Activated gamma-delta T cell treated with anti-CD3 and anti-CD28 coated beads, Interleukin-2, amount 50 U/mL, for 16 hours (primary cell): ENCODE data around the gene SERPING1.

ENCODE experiments used
- DNase-seq: peaks from one replicate; pipeline ENCODE4 v3.0.0-alpha.2; 2020; ENCODE audit warnings: low read depth

The SERPING1 gene

DNA sequence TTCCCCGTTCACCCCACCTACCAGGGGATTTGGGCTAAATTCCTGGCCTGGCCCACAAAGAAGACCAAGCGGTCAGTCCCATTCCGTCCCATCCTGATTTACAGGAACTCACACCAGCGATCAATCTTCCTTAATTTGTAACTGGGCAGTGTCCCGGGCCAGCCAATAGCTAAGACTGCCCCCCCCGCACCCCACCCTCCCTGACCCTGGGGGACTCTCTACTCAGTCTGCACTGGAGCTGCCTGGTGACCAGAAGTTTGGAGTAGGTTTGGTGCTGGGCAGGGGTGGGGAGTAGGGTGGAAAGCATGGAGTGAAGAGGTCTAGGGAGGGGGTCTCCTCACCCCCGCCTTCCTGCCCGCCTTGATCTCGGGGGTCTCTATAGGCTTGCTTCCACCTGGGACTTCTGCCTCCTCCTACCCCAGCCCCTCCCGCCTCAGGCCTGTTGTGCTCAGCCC, at the start of gene SERPING1:
TSS of gene SERPING1 (plus strand) at position 225 of the 455 bp plus-strand sequence. CDS start 586 bp downstream, outside the sequence.
- DNase-seq: no peak

DNA sequence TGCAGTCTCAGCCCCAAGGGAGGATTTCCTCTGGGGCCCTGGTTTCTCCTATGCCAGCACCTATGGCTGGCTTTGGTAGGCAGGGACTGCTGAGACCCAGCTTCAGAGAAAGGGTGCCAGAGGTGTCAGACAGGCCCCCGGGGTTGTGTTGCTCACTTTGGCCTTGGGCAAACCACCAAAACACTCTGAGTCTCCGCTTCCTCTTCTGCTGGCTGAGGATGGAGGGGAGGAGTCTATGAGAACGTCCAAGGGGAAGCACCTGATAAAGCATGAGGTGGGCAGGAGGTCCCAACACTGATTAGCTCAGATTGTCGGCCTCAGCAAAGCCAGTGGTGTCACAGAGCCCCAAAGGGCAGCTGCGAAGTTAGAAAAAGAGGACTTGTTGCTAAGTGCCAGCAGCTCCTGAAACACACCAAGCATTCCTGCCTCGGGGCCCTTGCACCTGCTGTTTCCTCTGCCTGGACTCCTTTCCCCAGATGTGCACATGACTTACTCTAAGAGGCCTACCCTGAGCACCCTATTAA, 49.6 kb upstream of the SERPING1 start:
- DNase-seq: no peak

DNA sequence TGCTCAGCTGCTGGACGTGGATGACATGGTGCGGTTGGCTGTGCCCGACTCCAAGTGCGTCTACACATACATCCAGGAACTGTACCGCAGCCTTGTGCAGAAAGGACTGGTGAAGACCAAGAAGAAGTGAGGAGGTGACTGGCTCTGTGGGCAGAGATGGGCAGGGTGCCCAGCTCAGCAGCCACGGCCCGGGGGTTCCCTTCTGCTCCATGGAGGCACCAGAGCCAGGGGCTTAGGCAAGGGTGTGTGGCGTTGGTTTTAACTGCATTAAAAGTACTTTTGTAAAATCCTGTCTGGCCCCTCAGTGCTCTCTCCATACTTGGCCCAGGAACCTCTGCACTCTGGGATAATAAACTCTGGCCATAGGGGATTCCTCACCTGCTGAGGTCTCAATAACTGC, 47.5 kb upstream of the SERPING1 start:
- DNase-seq: no peak

DNA sequence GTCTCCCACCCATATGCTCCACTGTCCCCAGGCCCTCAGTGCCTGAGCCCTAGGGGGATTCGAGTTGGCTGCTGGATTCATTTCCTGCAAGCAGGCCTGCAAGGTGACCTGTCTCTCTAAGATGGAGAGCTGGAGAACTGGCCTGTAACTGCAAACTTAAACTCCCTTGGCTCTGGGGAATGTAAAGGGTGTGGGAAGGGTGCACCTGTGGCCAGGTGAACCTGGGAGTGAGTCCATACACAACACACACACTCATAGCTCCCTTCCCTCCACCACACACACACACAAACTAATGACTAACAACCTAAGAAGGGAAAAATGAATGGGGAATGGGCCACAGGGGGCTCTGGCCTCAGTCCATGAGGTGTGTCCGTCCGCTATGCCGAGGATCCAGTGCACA, 45.5 kb upstream of the SERPING1 start:
- DNase-seq: no peak

DNA sequence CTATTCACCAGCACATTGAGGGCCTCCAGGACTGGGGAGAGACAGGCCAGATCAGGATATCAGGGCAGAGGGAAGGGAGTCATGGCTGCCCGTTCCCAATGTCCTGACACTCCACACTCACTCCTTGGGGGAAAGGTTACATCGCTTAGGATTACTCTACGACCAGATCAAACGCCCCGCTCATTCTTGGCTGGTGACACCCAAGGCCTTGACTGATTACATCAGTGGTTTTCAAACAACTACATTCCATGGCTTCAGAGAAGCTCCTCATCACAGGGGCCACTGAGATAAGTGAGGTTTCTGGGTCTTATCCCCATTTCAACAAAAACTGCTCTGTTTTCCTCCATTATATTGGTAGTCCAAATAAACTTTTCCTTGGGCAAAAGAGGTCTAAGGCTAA, 45.0 kb upstream of the SERPING1 start:
- no peak for DNase-seq

DNA sequence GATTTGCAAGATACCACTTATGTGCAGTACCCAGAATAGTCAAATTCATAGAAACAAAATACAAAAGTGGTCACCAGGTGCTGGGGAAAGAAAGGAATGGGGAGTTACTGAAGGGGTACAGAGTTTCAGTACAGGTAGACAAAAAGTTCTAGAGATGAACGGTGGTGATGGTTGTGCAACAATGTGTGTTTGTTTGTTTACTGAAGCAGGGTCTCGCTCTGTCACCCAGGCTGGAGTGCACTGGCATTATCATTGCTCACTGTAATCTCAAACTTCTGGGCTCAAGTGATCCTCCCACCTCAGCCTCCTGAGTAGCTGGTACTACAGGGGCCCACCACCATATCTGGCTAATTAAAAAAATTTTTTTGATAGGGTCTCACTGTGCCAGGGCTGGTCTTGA, 42.1 kb upstream of the SERPING1 start:
- DNase-seq: no peak

DNA sequence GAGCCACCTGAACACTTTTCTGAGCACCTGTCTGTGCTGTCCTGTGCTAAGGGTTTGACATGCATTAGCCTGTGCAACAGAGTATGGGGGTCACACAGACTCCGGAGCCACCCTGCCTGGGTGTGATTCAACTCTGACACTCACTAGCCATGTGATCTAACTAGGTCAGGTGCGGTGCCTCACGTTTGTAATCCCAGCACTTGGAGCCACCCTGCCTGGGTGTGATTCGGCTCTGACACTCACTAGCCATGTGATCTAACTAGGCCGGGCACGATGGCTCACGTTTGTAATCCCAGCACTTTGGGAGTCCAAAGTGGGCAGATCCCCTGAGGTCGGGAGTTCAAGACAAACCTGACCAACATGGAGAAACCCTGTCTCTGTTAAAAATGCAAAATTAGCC, 41.4 kb upstream of the SERPING1 start:
- no peak for DNase-seq

DNA sequence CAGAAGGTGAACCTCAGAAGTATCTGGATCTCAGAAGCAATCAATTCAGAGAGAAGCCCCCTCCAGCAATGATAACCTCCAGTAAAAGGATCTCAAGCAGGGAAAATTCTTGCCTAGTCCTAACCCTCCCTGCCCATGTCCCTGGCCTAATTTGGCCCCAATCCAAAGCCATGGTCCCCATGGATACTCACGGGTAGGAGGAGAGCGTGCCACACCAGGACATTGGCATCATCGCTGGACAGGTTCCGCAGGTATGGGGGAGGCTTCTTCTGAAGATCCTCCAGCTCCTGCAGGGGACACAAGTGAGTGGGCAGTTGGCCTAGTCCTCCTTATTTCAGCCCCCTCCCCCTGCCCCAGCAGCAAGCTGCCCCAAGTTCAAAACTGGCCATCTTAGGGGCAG, 37.3 kb upstream of the SERPING1 start:
- DNase-seq: no peak

DNA sequence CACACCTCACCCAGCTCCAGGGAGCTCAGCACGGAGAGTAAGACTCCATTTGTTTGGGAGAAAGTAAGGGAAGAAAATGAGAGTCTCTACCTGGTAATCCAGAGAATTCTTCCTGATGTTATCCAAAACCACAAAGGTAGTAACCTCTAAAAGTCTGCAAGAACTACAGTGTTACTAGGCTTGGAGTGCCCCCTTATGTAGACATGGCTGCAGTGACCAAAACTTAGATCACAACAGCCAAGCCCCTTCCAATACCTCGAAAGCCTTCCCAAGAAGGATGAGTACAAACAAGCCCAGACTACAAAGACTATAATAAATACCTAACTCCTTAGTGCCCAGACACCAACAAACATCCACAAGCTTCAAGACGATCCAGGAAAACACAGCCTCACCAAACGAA, 34.9 kb upstream of the SERPING1 start:
- no peak for DNase-seq

DNA sequence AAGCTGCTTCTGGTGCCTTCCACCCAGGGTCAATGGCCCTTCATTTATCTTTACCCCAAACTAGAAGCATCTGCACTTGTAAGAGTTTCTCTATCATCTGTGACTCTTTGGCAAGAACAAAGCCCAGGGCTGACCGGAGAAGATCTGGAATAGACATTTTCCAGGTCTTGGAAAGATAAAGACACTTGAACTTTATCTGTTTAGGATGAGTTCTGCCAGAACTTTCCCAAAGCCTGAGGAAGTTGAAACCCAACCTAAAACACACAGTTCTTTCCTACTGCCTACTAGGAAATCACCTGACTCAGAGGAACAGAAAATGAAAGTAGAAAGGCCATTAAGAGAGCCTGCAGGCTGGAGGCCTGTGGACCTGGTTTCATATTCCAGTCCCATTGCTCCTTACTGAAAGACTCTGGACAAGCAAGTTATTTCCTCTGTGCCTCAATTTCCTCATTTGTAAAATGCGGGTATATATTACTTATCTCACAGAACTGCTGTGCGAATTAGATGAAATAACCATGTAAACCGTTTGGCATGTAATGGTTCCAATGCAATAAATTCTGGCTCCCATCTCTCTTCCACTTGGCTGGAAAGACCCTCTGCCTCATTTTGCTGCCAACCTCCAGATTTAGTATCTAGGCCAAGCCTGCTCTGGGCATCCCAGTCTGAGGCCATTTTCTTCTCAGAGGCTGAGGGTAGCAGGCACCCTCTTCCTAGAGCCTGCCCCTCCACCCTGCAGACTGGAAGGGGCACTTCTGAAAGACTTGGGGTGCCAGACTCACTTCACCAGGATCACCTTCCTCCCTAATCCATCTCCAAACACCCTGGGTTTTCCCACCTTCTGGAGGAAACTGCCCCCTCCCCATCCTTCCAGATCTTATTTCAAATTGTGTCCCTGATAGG, 31.2 kb upstream of the SERPING1 start:
- no peak for DNase-seq

DNA sequence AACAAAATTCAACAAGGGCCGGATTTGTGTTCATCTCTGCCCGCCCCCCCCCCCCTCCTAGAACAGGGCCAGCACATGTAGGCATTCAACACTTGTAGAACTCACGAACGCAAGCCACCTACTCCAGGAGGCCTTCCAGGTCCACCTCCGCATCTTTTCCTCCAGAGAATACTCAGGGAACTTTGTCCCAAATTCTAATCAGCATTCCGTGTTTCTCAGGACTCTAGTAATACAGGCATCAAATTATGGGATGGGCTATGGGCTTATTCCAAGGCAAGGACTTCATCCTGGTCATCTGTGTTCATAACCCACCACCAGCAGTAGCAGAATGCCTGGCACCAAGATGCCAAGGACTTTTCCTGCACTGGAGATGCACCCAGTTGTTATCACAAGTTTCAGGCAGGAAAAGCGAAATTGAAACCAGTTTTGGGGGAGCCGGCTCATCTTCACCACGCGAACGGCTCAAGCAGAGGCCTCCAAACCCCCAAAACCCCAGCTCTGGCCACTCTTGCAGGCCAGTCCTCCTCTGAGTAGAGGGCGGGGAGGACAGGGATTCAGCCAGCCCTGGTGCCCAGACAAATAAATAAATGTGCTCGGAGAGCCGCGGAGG, 30.5 kb upstream of the SERPING1 start:
- DNase-seq: peak; percentile 11

DNA sequence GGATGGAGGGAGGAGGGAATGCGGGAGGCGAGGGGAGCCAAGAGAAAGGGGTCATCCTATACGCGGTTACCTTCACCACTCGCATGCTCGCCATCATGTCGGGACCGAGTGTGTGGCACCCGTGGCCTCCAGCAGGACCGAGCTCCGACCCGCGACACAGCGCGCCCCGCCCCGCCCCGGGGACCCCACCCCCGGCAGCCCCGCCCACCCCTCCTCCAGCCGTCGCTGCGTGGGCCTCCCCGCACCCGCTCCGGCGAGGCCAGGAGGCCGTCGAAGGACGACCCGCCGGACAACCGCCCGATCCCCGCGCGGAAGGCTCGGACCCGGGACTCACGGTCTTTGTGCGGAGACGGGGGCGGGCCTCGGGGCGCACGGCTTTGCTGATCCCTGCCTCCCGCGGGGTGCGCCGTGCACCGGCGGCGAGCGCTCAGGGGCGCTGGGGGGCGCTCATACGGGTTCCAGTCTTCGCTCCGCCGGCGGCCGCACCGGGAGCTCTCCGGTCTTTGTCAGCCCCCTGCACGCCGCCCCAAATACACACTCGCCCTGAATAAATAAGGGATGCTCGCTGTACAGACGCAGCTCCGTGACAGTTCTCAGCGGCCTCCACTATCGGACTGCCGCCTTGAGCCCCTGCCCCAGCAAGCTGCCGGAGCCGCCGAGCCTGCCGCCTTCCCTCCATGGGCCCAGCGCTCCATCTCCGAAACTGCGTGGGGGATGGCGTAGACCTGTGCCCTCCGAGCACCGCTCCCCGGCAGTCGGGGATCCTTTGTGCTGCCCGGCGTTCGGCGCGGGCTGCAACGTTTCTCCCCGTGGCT, 29.8 kb upstream of the SERPING1 start, which contains the start of gene UBE2L6:
TSS of gene UBE2L6 (minus strand) at position 158 of the 815 bp plus-strand sequence. CDS start at position 97, 61 bp downstream.
- DNase-seq: peak; percentile 31

DNA sequence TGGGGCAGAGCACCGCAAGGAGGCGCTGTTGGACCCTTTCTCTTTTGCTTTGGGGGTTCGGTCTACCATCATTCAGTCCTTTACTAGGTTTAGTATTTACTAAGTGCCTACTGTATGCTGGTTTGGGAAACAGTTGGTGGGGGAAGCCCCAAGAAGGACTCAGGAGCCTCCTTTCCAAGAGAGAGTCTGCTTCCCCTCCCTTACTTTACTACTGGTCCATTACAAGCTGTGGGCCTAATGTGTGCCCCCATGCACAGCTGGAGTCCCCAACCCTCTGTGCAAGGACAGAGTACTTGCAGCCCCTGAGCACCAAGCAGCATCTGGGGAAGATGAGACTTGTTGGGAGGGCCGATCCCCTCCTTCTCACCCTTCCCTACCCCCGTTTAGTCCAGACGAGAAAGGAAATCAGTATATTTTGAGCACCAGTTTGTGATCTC, 29.1 kb upstream of the SERPING1 start:
- peak; percentile 85 for DNase-seq

DNA sequence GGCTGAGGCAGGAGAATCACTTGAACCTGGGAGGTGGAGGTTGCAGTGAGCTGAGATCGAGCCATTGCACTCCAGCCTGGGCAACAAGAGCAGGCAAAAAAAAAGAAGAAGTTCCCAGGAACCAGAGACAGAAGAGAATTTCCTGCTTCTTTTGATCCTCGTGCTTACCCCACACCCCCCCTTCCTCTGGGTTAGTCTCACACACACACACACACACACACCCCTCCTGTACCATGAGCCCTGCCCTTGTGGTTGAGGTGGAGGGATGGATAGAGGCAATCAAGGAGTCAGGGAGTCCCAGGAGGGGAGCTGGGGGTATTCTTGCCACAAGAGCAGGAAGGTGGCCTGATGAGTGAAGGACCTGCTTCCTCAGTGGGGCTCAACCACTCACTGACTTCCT, 25.9 kb upstream of the SERPING1 start:
- no peak for DNase-seq

DNA sequence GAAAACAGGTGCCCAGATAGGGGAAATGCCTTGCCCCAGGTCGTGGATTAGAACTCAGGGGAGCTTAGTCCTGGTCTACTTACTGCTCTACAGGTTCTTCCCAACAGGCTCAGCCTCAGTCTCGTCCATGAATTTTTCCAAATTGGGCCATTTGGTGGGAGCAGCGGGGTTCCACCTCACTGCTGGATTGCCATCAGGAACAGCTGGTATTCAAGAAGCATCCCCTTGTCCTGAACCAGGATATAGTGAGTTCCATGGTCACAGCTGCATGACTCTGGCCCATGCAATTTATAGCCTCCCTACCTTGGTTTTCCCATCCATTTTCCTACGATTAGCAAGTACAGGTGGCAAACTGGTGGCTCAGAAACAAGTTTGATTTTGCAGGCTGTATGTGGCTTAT, 23.4 kb upstream of the SERPING1 start:
- no peak for DNase-seq

DNA sequence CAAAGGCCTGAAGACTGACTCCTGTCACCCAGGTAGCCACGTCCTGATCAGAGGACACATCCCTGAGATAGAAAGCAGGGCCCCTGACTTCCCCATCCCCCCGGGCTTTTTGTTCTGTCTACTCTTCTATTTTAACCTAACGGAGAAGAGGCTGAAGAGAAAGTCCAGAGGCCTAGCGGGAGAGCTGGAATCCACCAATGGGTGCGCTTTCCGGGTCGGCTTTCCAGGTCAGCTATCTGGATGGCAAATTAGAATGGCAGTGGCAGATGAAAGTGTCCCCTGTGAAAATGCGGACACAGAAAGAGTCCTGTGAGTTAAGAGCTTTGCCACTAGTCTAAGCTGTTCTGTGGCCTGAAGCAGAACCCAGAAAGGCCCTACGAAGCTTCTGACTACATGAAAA, 13.1 kb upstream of the SERPING1 start:
- DNase-seq: no peak

DNA sequence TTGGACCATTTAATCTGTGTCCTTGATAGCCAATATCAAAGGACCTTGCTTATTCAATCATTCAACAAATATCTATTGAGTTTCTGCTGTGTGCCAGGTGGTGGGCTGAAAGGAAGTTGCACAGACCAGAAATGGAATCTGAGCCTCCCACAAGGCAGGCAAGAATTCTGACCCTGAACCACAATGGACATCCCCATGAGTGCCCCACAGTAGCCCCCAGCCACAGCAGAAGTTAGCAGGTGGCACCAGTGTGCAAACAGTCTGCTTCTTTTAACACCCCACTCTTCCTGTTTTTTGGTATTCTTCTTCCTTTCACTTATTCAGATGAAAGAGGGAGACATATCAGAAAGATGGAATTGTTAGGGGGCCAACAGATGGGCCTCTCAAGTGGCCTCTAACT, 12.2 kb upstream of the SERPING1 start:
- DNase-seq: no peak

DNA sequence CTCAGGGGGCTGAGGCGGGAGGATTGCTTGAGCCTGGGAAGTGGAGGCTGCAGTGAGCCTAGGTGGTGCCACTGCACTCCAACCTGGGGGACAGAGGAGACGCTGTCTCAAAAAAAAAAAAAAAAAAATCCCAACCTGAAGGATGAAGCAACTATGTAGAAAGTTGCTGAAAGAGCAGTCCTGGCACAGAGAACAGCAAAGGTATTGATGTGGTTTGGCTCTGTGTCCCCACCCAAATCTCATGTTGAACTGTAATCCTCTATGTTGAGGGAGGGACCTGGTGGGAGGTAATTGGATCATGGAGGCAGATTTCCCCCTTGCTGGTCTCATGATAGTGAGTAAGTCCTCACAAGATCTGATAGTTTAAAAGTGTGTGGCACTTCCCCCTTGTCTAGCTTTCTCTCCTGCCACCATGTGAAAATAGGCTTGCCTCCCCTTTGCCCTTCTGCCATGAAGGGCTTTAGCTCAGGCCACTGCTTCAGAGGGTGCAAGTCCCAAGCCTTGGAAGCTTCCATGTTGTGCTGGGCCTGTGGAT, 10.7 kb upstream of the SERPING1 start:
- DNase-seq: no peak

DNA sequence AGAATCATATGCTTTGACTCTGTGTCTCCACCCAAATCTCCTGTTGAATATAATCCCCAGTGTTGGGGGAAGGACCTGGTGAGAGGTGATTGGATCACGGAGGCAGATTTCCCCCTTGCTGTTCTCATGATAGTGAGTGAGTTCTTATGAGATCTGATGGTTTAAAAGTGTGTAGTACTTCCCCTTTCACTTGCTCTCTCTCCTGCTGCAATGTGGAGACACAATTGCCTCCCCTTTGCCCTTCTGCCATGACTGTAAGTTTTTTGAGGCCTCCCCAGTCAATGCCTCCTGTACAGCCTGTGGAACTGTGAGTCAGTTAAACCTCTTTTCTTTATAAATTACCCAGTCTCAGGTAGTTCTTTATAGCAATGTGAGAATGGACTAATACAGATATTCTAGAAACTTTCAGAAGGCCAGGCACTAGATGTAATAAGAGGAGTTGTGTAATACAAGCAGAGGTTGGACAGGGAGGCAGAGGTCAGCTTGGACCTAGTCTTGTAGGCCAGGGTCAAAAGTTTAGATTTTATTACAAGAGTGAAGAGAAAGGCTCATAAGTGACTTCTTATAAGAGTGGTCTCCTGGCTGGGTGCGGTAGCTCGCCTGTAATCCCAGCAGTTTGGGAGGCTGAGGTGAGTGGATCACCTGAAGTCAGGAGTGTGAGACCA, 9.3 kb upstream of the SERPING1 start:
- DNase-seq: no peak

DNA sequence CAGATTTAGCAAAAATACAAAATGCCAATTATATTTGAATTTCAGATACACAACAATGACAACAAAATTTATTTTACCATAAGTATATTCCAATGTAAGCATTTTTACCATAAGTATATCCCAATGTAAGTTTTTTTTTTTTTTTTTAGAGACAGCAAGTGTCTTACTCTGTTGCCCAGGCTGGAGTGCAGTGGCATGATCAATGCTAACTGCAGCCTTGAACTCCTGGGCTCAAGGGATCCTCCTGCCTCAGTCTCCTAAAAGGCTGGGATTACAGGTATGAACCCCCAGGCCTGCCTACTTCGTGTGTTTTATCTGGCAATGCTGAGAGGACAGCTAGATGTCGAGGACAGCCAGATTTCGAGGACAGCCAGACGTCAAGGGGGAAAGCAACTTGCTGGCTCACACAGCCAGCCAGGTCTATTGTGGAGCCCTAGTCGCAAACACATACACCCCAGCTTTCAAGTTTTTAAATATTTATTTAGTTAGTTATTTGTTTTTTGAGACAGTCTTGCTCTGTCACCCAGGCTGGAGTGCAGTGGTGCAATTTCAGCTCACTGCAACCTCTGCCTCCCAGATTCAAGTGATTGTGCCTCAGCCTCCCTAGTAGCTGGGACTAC, 1.1 kb upstream of the SERPING1 start:
- no peak for DNase-seq
